H1 (cell line): ENCODE data around the gene MYO16. TPM values are rescaled to one million over a fixed set of nuclear protein-coding genes. Genes with fewer than 3 reads are reported as not detected.

Experiments
- CTCF ChIA-PET: fragments of 300-600 bp; sonication (Branson Sonifier 250); formaldehyde crosslinking; loops from one replicate; lab custom pipeline; 2021; ENCODE audit not compliant: partially characterized antibody; lab: Charles Lee
- POLR2A ChIA-PET: fragments of 300-600 bp; sonication (Branson Sonifier 250); formaldehyde crosslinking; loops from one replicate; lab custom pipeline; 2021; ENCODE audit warnings: inconsistent platforms; ENCODE audit not compliant: partially characterized antibody; lab: Charles Lee
- DNase-seq, 2 experiments: peaks; one replicate each; pipeline versions ENCODE4 v3.0.0 to v3.0.0-alpha.2; 2010 to 2022; ENCODE audit warnings: low spot score in 2 of 2, low read depth in 1 of 2, mixed read lengths in 1 of 2
- FAIRE-seq: peaks from 2 replicates; lab custom pipeline; 2011; peaks lifted over from hg19 to GRCh38; lab: Jason Lieb, UNC
- H2AFZ ChIP-seq: 2 replicates; pipeline ENCODE4 v1.8.1; 2012; ENCODE audit warnings: low read length, inconsistent platforms
- H2AK5ac ChIP-seq: 2 replicates; pipeline ENCODE4 v1.6.1; 2013; ENCODE audit warnings: low read depth, low read length
- H2BK120ac ChIP-seq: replicated peaks from 2 replicates; pipeline ENCODE3; 2013; ENCODE audit warnings: low read depth, low read length, inconsistent platforms
- H2BK12ac ChIP-seq: 2 replicates; pipeline ENCODE4 v1.6.1; 2013; ENCODE audit warnings: low read depth, low read length
- H2BK15ac ChIP-seq: 2 replicates; pipeline ENCODE4 v1.6.1; 2013; ENCODE audit warnings: low read length
- H2BK20ac ChIP-seq: 2 replicates; pipeline ENCODE4 v1.6.1; 2013; ENCODE audit warnings: low read length
- H2BK5ac ChIP-seq: 2 replicates; pipeline ENCODE4 v1.6.1; 2013; ENCODE audit warnings: low read depth, low read length
- H3K14ac ChIP-seq: 2 replicates; pipeline ENCODE4 v1.6.1; 2013; ENCODE audit warnings: inconsistent platforms; ENCODE audit not compliant: insufficient read length
- H3K18ac ChIP-seq: 2 replicates; pipeline ENCODE4 v1.6.1; 2013; ENCODE audit warnings: low read length; ENCODE audit errors: extremely low read depth
- H3K23ac ChIP-seq: 2 replicates; pipeline ENCODE4 v1.6.1; 2013; ENCODE audit warnings: inconsistent platforms; ENCODE audit not compliant: insufficient read length
- H3K23me2 ChIP-seq: 2 replicates; pipeline ENCODE4 v1.6.1; 2013; ENCODE audit warnings: low read depth, low read length
- H3K27ac ChIP-seq: 2 replicates; pipeline ENCODE4 v1.6.1; 2011; ENCODE audit warnings: low read depth, low read length, inconsistent platforms
- H3K27me3 ChIP-seq, 4 experiments: replicated peaks in 1 of 4; 1 replicate in 1 of 4; 2 replicates in 3 of 4; pipeline versions ENCODE4 v1.6.1 to v1.8.1; 2011 to 2013; ENCODE audit warnings: low read length in 3 of 4, mild to moderate bottlenecking in 3 of 4, inconsistent platforms in 2 of 4, mixed read lengths in 2 of 4, moderate library complexity in 1 of 4; ENCODE audit not compliant: control insufficient read depth in 3 of 4, insufficient read depth in 3 of 4; ENCODE audit errors: extremely low read depth in 1 of 4
- H3K36me3 ChIP-seq, 4 experiments: 2 replicates each; pipeline versions ENCODE4 v1.6.1 to v1.8.1; 2011 to 2013; ENCODE audit warnings: mild to moderate bottlenecking in 4 of 4, low read length in 3 of 4, moderate library complexity in 2 of 4, control low read depth in 1 of 4, inconsistent platforms in 1 of 4; ENCODE audit not compliant: insufficient read depth in 4 of 4, control insufficient read depth in 2 of 4
- H3K4ac ChIP-seq: replicated peaks from 2 replicates; pipeline ENCODE3; 2013; ENCODE audit warnings: low read length, low read depth, mixed read lengths, inconsistent platforms; ENCODE audit not compliant: insufficient read length
- H3K4me1 ChIP-seq, 4 experiments: replicated peaks in 1 of 4; 1 replicate in 1 of 4; 2 replicates in 3 of 4; pipeline versions ENCODE4 v1.6.1 to v1.8.1; 2011 to 2013; ENCODE audit warnings: low read length in 3 of 4, inconsistent platforms in 2 of 4, mixed read lengths in 1 of 4; ENCODE audit not compliant: insufficient read depth in 4 of 4, control insufficient read depth in 3 of 4
- H3K4me2 ChIP-seq, 2 experiments: 2 replicates each; pipeline versions ENCODE4 v1.6.1 to v1.8.1; 2011 to 2013; ENCODE audit warnings: low read depth in 2 of 2, low read length in 2 of 2, control low read depth in 1 of 2, inconsistent platforms in 1 of 2, mild to moderate bottlenecking in 1 of 2; ENCODE audit not compliant: insufficient read depth in 1 of 2
- H3K4me3 ChIP-seq, 4 experiments: fragments of 200-600, 300-600 bp in 1 of 4; sonication (generic), shearing (Covaris generic), sonication (Bioruptor Twin) in 1 of 4; 2 replicates each; pipeline versions ENCODE4 v1.5.1 to v1.8.1; 2011 to 2016; ENCODE audit warnings: low read length in 4 of 4, low read depth in 3 of 4, control low read depth in 2 of 4, inconsistent platforms in 2 of 4, mild to moderate bottlenecking in 2 of 4, mixed read lengths in 1 of 4, moderate library complexity in 1 of 4; ENCODE audit not compliant: insufficient read depth in 2 of 4; ENCODE audit errors: extremely low read depth in 1 of 4
- H3K56ac ChIP-seq: replicated peaks from 2 replicates; pipeline ENCODE3; 2013; ENCODE audit warnings: low read depth, mild to moderate bottlenecking, mixed read lengths, low read length, inconsistent platforms; ENCODE audit not compliant: insufficient read length
- H3K79me1 ChIP-seq: 2 replicates; pipeline ENCODE4 v1.6.1; 2013; ENCODE audit warnings: low read depth, low read length, control low read depth
- H3K79me2 ChIP-seq, 2 experiments: 2 replicates each; pipeline versions ENCODE4 v1.6.1 to v1.8.1; 2012 to 2013; ENCODE audit warnings: low read length in 2 of 2, mild to moderate bottlenecking in 2 of 2, inconsistent platforms in 1 of 2; ENCODE audit not compliant: insufficient read depth in 2 of 2, control insufficient read depth in 1 of 2
- H3K9ac ChIP-seq, 4 experiments: replicated peaks in 1 of 4; 1 replicate in 1 of 4; 2 replicates in 3 of 4; pipeline versions ENCODE4 v1.6.1 to v1.8.1; 2011 to 2013; ENCODE audit warnings: low read depth in 3 of 4, low read length in 3 of 4, control low read depth in 2 of 4, mild to moderate bottlenecking in 2 of 4, moderate library complexity in 2 of 4, inconsistent platforms in 1 of 4; ENCODE audit errors: extremely low read depth in 1 of 4
- H3K9me3 ChIP-seq, 2 experiments: 2 replicates each; pipeline versions ENCODE4 v1.6.1 to v1.8.1; 2012 to 2013; ENCODE audit warnings: mild to moderate bottlenecking in 2 of 2, moderate library complexity in 2 of 2, control low read depth in 1 of 2, inconsistent platforms in 1 of 2, low read depth in 1 of 2, low read length in 1 of 2, mixed read lengths in 1 of 2; ENCODE audit not compliant: insufficient read depth in 2 of 2
- H4K20me1 ChIP-seq, 2 experiments: replicated peaks in 1 of 2; 2 replicates each; pipeline versions ENCODE3 to v1.8.1; 2011 to 2013; ENCODE audit warnings: inconsistent platforms in 2 of 2, low read length in 2 of 2, mild to moderate bottlenecking in 1 of 2; ENCODE audit not compliant: insufficient read depth in 2 of 2, control insufficient read depth in 1 of 2
- H4K5ac ChIP-seq: 2 replicates; pipeline ENCODE4 v1.6.1; 2013; ENCODE audit warnings: low read length, low read depth, mixed read lengths, inconsistent platforms; ENCODE audit not compliant: insufficient read length
- H4K8ac ChIP-seq: 2 replicates; pipeline ENCODE4 v1.8.0; 2013; ENCODE audit warnings: mild to moderate bottlenecking, moderate library complexity, low read length, inconsistent platforms; ENCODE audit not compliant: insufficient read depth; ENCODE audit errors: extremely low read depth
- H4K91ac ChIP-seq: replicated peaks from 2 replicates; pipeline ENCODE3; 2013; ENCODE audit warnings: low read length, mixed read lengths, inconsistent platforms; ENCODE audit not compliant: insufficient read length
- WGBS, 2 experiments: shearing (Covaris generic) in 1 of 2; methylation state at CpG; one replicate each; pipeline versions ENCODE4 v1.1.6 to v1.1.7; 2013 to 2015; ENCODE audit warnings: low lambda C conversion rate in 2 of 2, mixed read lengths in 2 of 2, inconsistent platforms in 1 of 2, low coverage in 1 of 2, missing lambda C conversion rate in 1 of 2; ENCODE audit not compliant: insufficient replicate concordance in 2 of 2, insufficient coverage in 1 of 2, insufficient read length in 1 of 2; ENCODE audit errors: extremely low coverage in 1 of 2, missing lambda C conversion rate in 1 of 2; 5-methylcytosine and 5-hydroxymethylcytosine counted together
- polyA plus RNA-seq, 7 experiments: library from polyadenylated mRNA; depleted of rRNA in 3 of 7; stranded (reverse) in 5 of 7; unstranded in 2 of 7; fragments of >200 nt in 5 of 7; fragments of 200-250 nt in 2 of 7; gene quantifications; 1 replicate in 5 of 7; 2 replicates in 1 of 7; 4 replicates in 1 of 7; pipeline versions ENCODE4 v1.2.1 to v1.2.3, GENCODE V29; 2011 to 2013; ENCODE audit warnings: missing spikeins in 2 of 7, mixed read lengths in 2 of 7
- total RNA-seq: library from RNA; stranded (reverse); fragmentation: NEBNext Ultra II Directional; extraction: Animal tissue kit (Norgen Biotek cat#: 25700); gene quantifications from 2 replicates; pipeline ENCODE4 v1.2.1, GENCODE V29; 2021

The MYO16 gene
- total and polyA plus RNA-seq, 2 of the 8 experiments (the other 6 are each of a cell fraction or from before 2014, with no cell fraction given) = 0.02 to 0.22 TPM

GRCh38 chr13:108827646-108828045, 198.2 kb downstream of the MYO16 start:
- no peak overlapping the region for H3K4me2 ChIP-seq
- WGBS, 2 experiments = 92% methylated on average over 4 of the region's 4 CpGs; no CpG with 5 or more reads in 1 of the 2 experiments
- ChIA-PET CTCF (no interaction called here), POLR2A (no interaction called here)
- no peak overlapping the region for H2BK15ac ChIP-seq
- 0 out of 8 replicates have a peak, but pooled peaks cover 0 to 3% (median 0%) of the 10 kb centered on the region in 4 experiments for H3K36me3 ChIP-seq
- no peak overlapping the region for H3K23ac ChIP-seq
- H2BK5ac ChIP-seq = no peak overlapping the region
- DNase-seq (no peak), FAIRE-seq (no peak)
- no peak overlapping the region for H2AK5ac ChIP-seq
- H3K4me1 ChIP-seq = no peaks in the 10 kb centered on the region
- H4K91ac ChIP-seq = no peak overlapping the region
- no peak overlapping the region for H2BK20ac ChIP-seq
- H3K14ac ChIP-seq = no peak overlapping the region
- H2BK120ac ChIP-seq = no peak overlapping the region
- no peak overlapping the region for H3K27ac ChIP-seq
- no peak overlapping the region for H3K9ac ChIP-seq
- H4K8ac ChIP-seq = no peak overlapping the region
- H3K9me3 ChIP-seq = peaks cover 18 to 20% of the 10 kb centered on the region in 2 experiments; a peak in 3 of 4 replicates
- H4K20me1 ChIP-seq = no peaks in the 10 kb centered on the region
- H3K56ac ChIP-seq = no peak overlapping the region
- H3K79me2 ChIP-seq = no peaks in the 10 kb centered on the region
- H4K5ac ChIP-seq = no peak overlapping the region
- H3K4me3 ChIP-seq = no peak overlapping the region
- H2BK12ac ChIP-seq = no peak overlapping the region
- no peaks in the 10 kb centered on the region for H3K23me2 ChIP-seq
- no peaks in the 10 kb centered on the region for H3K79me1 ChIP-seq
- H2AFZ ChIP-seq = no peak overlapping the region
- no peaks in the 10 kb centered on the region for H3K27me3 ChIP-seq
- H3K18ac ChIP-seq = no peak overlapping the region
- H3K4ac ChIP-seq = no peak overlapping the region
